H9 (cell line): ENCODE data around the gene MAPKAP1. TPM values are rescaled to one million over a fixed set of nuclear protein-coding genes. Genes with fewer than 3 reads are reported as not detected.

Experiments
- DNase-seq: peaks from one replicate; pipeline ENCODE4 v3.0.0-alpha.2; 2017
- H2AFZ ChIP-seq: one replicate; pipeline ENCODE4 v1.6.1; 2013; ENCODE audit warnings: mild to moderate bottlenecking, low read length, control low read depth, moderate library complexity
- H2AK5ac ChIP-seq: 2 replicates; pipeline ENCODE4 v1.6.1; 2013; ENCODE audit warnings: low read length, control low read depth, mixed read lengths; ENCODE audit not compliant: insufficient read length
- H2BK120ac ChIP-seq: one replicate; pipeline ENCODE4 v1.6.1; 2013; ENCODE audit warnings: low read depth, mild to moderate bottlenecking, low read length, control low read depth, inconsistent platforms; ENCODE audit not compliant: poor library complexity, severe bottlenecking
- H2BK12ac ChIP-seq: 2 replicates; pipeline ENCODE4 v1.6.1; 2013; ENCODE audit warnings: low read length, control low read depth, mixed read lengths, low read depth; ENCODE audit not compliant: insufficient read length
- H2BK15ac ChIP-seq: 2 replicates; pipeline ENCODE4 v1.6.1; 2013; ENCODE audit warnings: low read depth, low read length, control low read depth
- H2BK20ac ChIP-seq: one replicate; pipeline ENCODE4 v1.6.1; 2013; ENCODE audit warnings: low read depth, mild to moderate bottlenecking, low read length, control low read depth, inconsistent platforms; ENCODE audit not compliant: poor library complexity, severe bottlenecking
- H2BK5ac ChIP-seq: 2 replicates; pipeline ENCODE4 v1.6.1; 2013; ENCODE audit warnings: low read length, control low read depth, mixed read lengths; ENCODE audit not compliant: insufficient read length
- H3K14ac ChIP-seq: 2 replicates; pipeline ENCODE4 v1.6.1; 2013; ENCODE audit warnings: low read length, control low read depth; ENCODE audit not compliant: insufficient read depth
- H3K18ac ChIP-seq: 2 replicates; pipeline ENCODE4 v1.6.1; 2013; ENCODE audit warnings: low read depth, mild to moderate bottlenecking, mixed read lengths, low read length, control low read depth; ENCODE audit not compliant: insufficient read length
- H3K23ac ChIP-seq: 2 replicates; pipeline ENCODE4 v1.6.1; 2013; ENCODE audit warnings: low read length, control low read depth, mixed read lengths, low read depth; ENCODE audit not compliant: insufficient read length
- H3K23me2 ChIP-seq: 2 replicates; pipeline ENCODE4 v1.6.1; 2013; ENCODE audit warnings: low read depth, mild to moderate bottlenecking, mixed read lengths, low read length, control low read depth; ENCODE audit not compliant: insufficient read length, poor library complexity, severe bottlenecking
- H3K27ac ChIP-seq: 2 replicates; pipeline ENCODE4 v1.5.1; 2013; ENCODE audit warnings: low read length, control low read depth, mixed read lengths, low read depth; ENCODE audit not compliant: insufficient read length
- H3K27me3 ChIP-seq: 2 replicates; pipeline ENCODE4 v1.6.1; 2013; ENCODE audit warnings: low read length, control low read depth, inconsistent platforms; ENCODE audit not compliant: insufficient read depth
- H3K4ac ChIP-seq: 2 replicates; pipeline ENCODE4 v1.6.1; 2013; ENCODE audit warnings: low read depth, mild to moderate bottlenecking, control low read depth, inconsistent platforms, low read length, moderate library complexity
- H3K4me1 ChIP-seq: 2 replicates; pipeline ENCODE4 v1.6.1; 2013; ENCODE audit warnings: low read length, control low read depth, inconsistent platforms; ENCODE audit not compliant: insufficient read depth
- H3K4me2 ChIP-seq: 2 replicates; pipeline ENCODE4 v1.6.1; 2013; ENCODE audit warnings: low read length, control low read depth, mixed read lengths; ENCODE audit not compliant: insufficient read length, insufficient read depth
- H3K56ac ChIP-seq: 2 replicates; pipeline ENCODE4 v1.6.1; 2013; ENCODE audit warnings: low read depth, mild to moderate bottlenecking, mixed read lengths, low read length, control low read depth; ENCODE audit not compliant: insufficient read length
- H3K79me1 ChIP-seq: 2 replicates; pipeline ENCODE4 v1.6.1; 2013; ENCODE audit warnings: low read depth, mild to moderate bottlenecking, moderate library complexity, low read length, control low read depth, inconsistent platforms; ENCODE audit not compliant: insufficient read depth, poor library complexity, severe bottlenecking
- H3K79me2 ChIP-seq: 2 replicates; pipeline ENCODE4 v1.6.1; 2013; ENCODE audit warnings: low read length, control low read depth, inconsistent platforms; ENCODE audit not compliant: insufficient read depth
- H3K9ac ChIP-seq: 2 replicates; pipeline ENCODE4 v1.6.1; 2013; ENCODE audit warnings: low read length, control low read depth, mixed read lengths; ENCODE audit not compliant: insufficient read length; ENCODE audit errors: extremely low read depth
- H3K9me3 ChIP-seq: one replicate; pipeline ENCODE4 v1.6.1; 2013; ENCODE audit warnings: low read depth, low read length, inconsistent platforms; ENCODE audit not compliant: control insufficient read depth
- H3T11ph ChIP-seq: one replicate; pipeline ENCODE4 v1.6.1; 2013; ENCODE audit warnings: mild to moderate bottlenecking, low read length, control low read depth, inconsistent platforms
- H4K20me1 ChIP-seq: one replicate; pipeline ENCODE4 v1.6.1; 2013; ENCODE audit not compliant: control insufficient read depth, insufficient read length, insufficient read depth
- H4K5ac ChIP-seq: 2 replicates; pipeline ENCODE4 v1.6.1; 2013; ENCODE audit warnings: low read depth, mild to moderate bottlenecking, mixed read lengths, low read length, control low read depth; ENCODE audit not compliant: insufficient read length
- H4K8ac ChIP-seq: replicated peaks from 2 replicates; pipeline ENCODE4 v1.6.1; 2013; ENCODE audit warnings: low read length, control low read depth, mixed read lengths, low read depth; ENCODE audit not compliant: insufficient read length
- H4K91ac ChIP-seq: 2 replicates; pipeline ENCODE4 v1.6.1; 2013; ENCODE audit warnings: low read depth, mild to moderate bottlenecking, moderate library complexity, mixed read lengths, low read length, control low read depth; ENCODE audit not compliant: insufficient read length
- H3K27ac Mint-ChIP-seq, 3 experiments: 2 replicates in 2 of 3; 3 replicates in 1 of 3; pipeline ENCODE4 v1.8.0; 2020 to 2021; ENCODE audit warnings: mixed read lengths in 3 of 3, mild to moderate bottlenecking in 1 of 3, moderate library complexity in 1 of 3
- H3K27me3 Mint-ChIP-seq: 2 replicates; pipeline ENCODE4 v1.8.0; 2021; ENCODE audit warnings: low read depth, mild to moderate bottlenecking, moderate library complexity, mixed read lengths
- H3K36me3 Mint-ChIP-seq, 3 experiments: 2 replicates in 2 of 3; 3 replicates in 1 of 3; pipeline ENCODE4 v1.8.0; 2020 to 2021; ENCODE audit warnings: low read depth in 3 of 3, mixed read lengths in 3 of 3; ENCODE audit not compliant: insufficient read depth in 1 of 3
- H3K4me1 Mint-ChIP-seq, 2 experiments: 2 replicates each; pipeline ENCODE4 v1.8.0; 2020; ENCODE audit warnings: mixed read lengths in 2 of 2
- H3K4me3 Mint-ChIP-seq, 2 experiments: 2 replicates in 1 of 2; 3 replicates in 1 of 2; pipeline ENCODE4 v1.8.0; 2020 to 2021; ENCODE audit warnings: mild to moderate bottlenecking in 2 of 2, mixed read lengths in 2 of 2, moderate library complexity in 1 of 2
- H3K9me3 Mint-ChIP-seq, 2 experiments: 2 replicates in 1 of 2; 3 replicates in 1 of 2; pipeline ENCODE4 v1.8.0; 2020; ENCODE audit warnings: mild to moderate bottlenecking in 2 of 2, mixed read lengths in 2 of 2, moderate library complexity in 1 of 2
- CTCF ChIP-seq: fragments of 200-600 bp; sonication (generic); conservative IDR thresholded peaks from 3 replicates; pipeline ENCODE4 v1.8.0; 2021; ENCODE audit warnings: antibody characterized with exemption, mild to moderate bottlenecking
- WGBS: extraction: QIAGEN DNeasy Blood & Tissue Kit; methylation state at CpG from one replicate; pipeline ENCODE4 v1.1.7; 2013; ENCODE audit warnings: missing lambda C conversion rate, low lambda C conversion rate, mixed read lengths; ENCODE audit not compliant: insufficient read length; ENCODE audit errors: extremely low coverage; 5-methylcytosine and 5-hydroxymethylcytosine counted together
- total RNA-seq: library from RNA; stranded (reverse); gene quantifications from 2 replicates; pipeline ENCODE4 v1.2.1, GENCODE V29; 2021

Gene MAPKAP1
- total RNA-seq, 1 experiment from 2014 or later = 97.0 TPM

DNA sequence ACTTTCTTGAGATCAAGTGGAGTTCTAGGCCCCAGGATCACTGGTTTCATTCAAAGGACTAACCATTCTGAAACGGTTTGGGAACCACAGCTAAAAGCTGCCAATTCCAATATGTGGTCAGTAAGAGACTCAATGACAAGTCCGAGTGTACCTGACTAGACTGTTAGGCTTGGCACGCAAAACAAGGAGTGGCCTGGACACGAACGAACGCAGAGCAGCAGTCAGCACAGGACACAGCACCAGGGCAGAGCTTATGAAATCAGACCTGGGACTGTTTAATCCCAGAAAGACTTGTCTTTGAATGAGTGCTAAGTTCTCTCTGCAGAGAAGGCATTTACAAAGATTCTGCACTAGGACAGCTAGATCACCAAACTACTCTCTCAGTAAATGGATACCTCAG lies 231.6 kb downstream of the MAPKAP1 start:
- no CpG with 5 or more reads among the region's 6 CpGs for WGBS

More for the DNA sequence above, 231.6 kb downstream of the MAPKAP1 start:
- DNase-seq = no peak
- Mint-ChIP-seq H3K36me3 (peaks cover 0 to 14% (median 7%) of the 10 kb centered on the region in 3 experiments; a peak in 5 of 7 replicates), H3K4me1 (peaks cover 19 to 23% of the 10 kb centered on the region in 2 experiments), H3K27me3 (no peaks in the 10 kb centered on the region), H3K9me3 (no peaks in the 10 kb centered on the region), H3K27ac (peak overlapping the region in 2 of 3 experiments; percentile 45 to 49; a peak in 1 of 7 replicates), H3K4me3 (no peak overlapping the region)
- Histone ChIP-seq H2BK15ac (no peak overlapping the region; the same call in 1 of the 2 replicates), H3T11ph (no peak overlapping the region), H3K14ac (no peak overlapping the region), H4K91ac (no peak overlapping the region), H2BK20ac (no peak overlapping the region), H3K4me1 (0 out of 2 replicates have a peak, but pooled peaks cover 2% of the 10 kb centered on the region), H2BK5ac (no peak overlapping the region), H4K20me1 (no peaks in the 10 kb centered on the region), H3K79me2 (no peaks in the 10 kb centered on the region), H2AK5ac (no peak overlapping the region), H3K79me1 (no peaks in the 10 kb centered on the region), H2AFZ (no peak overlapping the region), H3K4me2 (no peak overlapping the region), H3K56ac (no peak overlapping the region), H3K23ac (peak overlapping the region; percentile 42), H3K9ac (no peak overlapping the region), H3K27me3 (no peaks in the 10 kb centered on the region), H2BK12ac (no peak overlapping the region), H4K8ac (no peak overlapping the region), H3K23me2 (no peaks in the 10 kb centered on the region), H3K4ac (no peak overlapping the region), H3K9me3 (no peaks in the 10 kb centered on the region), H2BK120ac (no peak overlapping the region), H4K5ac (no peak overlapping the region), H3K27ac (no peak overlapping the region), H3K18ac (no peak overlapping the region)
- no peak for TF ChIP-seq CTCF
